Right renal cortex interstitium (tissue), 3 donors: ENCODE data around the gene RCC2. TPM values are rescaled to one million over a fixed set of nuclear protein-coding genes. Genes with fewer than 3 reads are reported as not detected.
"Not testable (repeated sequence)": the region's sequence is repeated elsewhere in the genome, so short reads cannot be mapped to it uniquely, and the experiment has no call there.

Source experiments
- DNase-seq, 3 donors: peaks; one replicate each; pipeline ENCODE4 v3.0.0-alpha.2; 2013; ENCODE audit warnings: low read depth in 3 of 3, low spot score in 2 of 3
- polyA plus RNA-seq, 3 donors: library from polyadenylated mRNA; unstranded; fragments of 120-200 nt; gene quantifications; one replicate each; pipeline ENCODE4 v1.2.1, GENCODE V29; 2013; ENCODE audit not compliant: insufficient read length in 3 of 3

RCC2 gene
- polyA plus RNA-seq: 10 to 100 TPM; 88.9 to 94.8 (median 89.9) TPM

- no peak for DNase-seq
Measured at GRCh38 chr1:17439250-17440073, at the start of gene RCC2. Gene RCC2 (minus strand): TSS chr1:17439677. CDS start chr1:17438514, 1,163 bp downstream.

GRCh38 chr1:17486242-17486641 lies 46.8 kb upstream of the RCC2 start:
- DNase-seq: no peak

GRCh38 chr1:17485281-17485680 lies 45.8 kb upstream of the RCC2 start:
- no peak for DNase-seq

GRCh38 chr1:17481981-17482380 lies 42.5 kb upstream of the RCC2 start:
- not testable (repeated sequence) for DNase-seq

- no peak for DNase-seq
Measured at GRCh38 chr1:17480846-17481245, 41.4 kb upstream of the RCC2 start.

GRCh38 chr1:17475752-17476151 lies 36.3 kb upstream of the RCC2 start:
- DNase-seq: no peak

- not testable (repeated sequence) for DNase-seq
Measured at GRCh38 chr1:17474836-17475555, 35.5 kb upstream of the RCC2 start.

GRCh38 chr1:17472814-17473213 lies 33.3 kb upstream of the RCC2 start:
- no peak for DNase-seq

GRCh38 chr1:17471393-17471792 lies 31.9 kb upstream of the RCC2 start:
- no peak for DNase-seq

GRCh38 chr1:17470021-17470799 lies 30.7 kb upstream of the RCC2 start:
- no peak for DNase-seq

GRCh38 chr1:17468357-17469265 lies 29.1 kb upstream of the RCC2 start:
- DNase-seq: not testable (repeated sequence)

- no peak for DNase-seq
Measured at GRCh38 chr1:17466359-17466758, 26.9 kb upstream of the RCC2 start.

- DNase-seq: no peak
Measured at GRCh38 chr1:17465228-17465627, 25.8 kb upstream of the RCC2 start.

GRCh38 chr1:17463991-17464390 lies 24.5 kb upstream of the RCC2 start:
- no peak for DNase-seq

GRCh38 chr1:17462669-17463068 lies 23.2 kb upstream of the RCC2 start:
- no peak for DNase-seq

GRCh38 chr1:17460219-17460618 lies 20.7 kb upstream of the RCC2 start:
- no peak for DNase-seq

- DNase-seq: no peak
Measured at GRCh38 chr1:17458794-17459193, 19.3 kb upstream of the RCC2 start.

GRCh38 chr1:17452686-17453085 lies 13.2 kb upstream of the RCC2 start:
- no peak for DNase-seq

- DNase-seq: not testable (repeated sequence)
Measured at GRCh38 chr1:17452203-17452602, 12.7 kb upstream of the RCC2 start.

- no peak for DNase-seq
Measured at GRCh38 chr1:17451731-17452130, 12.3 kb upstream of the RCC2 start.
